HG03135 (cell line): ENCODE measurements around the gene CHD9.
"Not testable (repeated sequence)": the region's sequence is repeated elsewhere in the genome, so short reads cannot be mapped to it uniquely, and the experiment has no call there.

Experiments used
- ATAC-seq: cut with Tn5 transposase; IDR thresholded peaks from one replicate; pipeline ENCODE4 v1.9.1; 2021; ENCODE audit warnings: mild to moderate bottlenecking, moderate library complexity; ENCODE audit not compliant: unreplicated experiment

The CHD9 gene

DNA sequence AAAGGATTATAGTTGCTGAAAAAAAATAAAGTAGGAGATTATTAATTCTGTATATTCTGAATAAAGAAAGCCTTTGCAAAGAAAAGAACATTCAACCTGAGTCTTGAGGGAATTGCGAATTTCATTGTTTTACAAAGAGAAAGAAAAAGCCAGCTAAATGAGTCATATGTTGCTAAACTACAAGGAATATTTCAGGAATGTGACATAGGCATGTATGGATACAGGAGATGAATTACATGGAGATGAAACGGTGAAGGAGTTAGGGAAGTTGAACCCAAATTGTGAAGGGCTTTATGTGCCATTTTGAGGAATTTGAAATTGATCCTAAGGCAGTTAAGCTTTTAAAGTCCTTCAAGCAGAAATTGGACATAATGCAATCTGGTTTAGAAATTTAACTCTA, 202.2 kb downstream of the CHD9 start:
- no peak for ATAC-seq

DNA sequence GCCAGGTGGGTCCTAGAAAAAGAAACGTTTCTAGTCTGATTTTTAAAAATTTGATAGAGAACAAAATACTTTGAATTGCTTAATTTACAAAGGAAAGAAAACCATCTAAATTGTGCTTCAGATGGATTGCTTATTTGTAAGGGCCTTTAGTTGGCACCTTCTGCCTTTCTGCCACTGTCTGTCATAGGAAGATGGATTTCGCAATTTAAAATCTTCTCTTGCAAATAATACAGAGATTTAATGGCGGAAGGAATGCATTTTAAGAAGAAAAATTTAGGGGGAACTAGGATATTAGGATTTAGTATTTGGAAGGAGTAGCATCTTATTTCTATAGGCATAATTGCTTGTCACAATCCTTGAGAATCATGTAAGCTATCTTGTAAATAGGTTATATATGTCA, 204.0 kb downstream of the CHD9 start:
- ATAC-seq, result no peak

DNA sequence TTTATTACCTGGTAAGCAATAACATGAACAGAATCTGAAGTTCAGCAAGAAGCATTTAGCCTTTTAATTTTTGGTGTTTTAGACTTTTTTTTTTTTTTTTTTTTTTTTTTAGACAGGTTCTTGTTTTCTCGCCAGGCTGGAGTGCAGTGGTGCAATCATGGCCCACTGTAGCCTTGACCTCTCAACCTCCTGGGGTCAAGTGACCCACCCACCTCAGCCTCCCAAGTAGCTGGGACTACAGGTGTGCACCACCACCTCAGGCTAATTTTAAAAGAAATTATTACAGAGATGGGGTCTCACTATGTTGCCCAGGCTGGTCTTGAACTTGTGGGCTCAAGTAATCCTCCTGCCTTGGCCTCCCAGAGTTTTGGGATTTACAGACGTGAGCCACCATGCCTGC, 206.5 kb downstream of the CHD9 start:
- no peak for ATAC-seq

DNA sequence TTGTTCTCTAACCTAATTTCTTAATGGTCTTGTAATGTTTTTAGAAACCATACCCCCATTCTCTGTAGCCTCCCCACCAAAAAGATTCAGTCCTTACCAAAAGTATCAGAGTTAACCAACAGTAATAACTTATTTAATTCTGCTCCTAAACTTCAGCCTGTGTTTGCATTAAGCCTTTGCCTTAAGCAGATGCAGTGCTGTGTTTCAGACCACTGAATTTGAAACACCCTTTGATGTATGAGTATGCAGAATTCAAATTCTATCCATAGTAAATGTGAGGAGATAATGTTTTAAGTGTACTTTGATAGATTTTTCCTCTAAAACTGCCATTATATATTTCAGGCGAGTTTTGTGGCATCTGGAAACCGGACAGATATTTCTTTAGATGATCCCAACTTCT, 207.9 kb downstream of the CHD9 start:
- no peak for ATAC-seq

- no peak for ATAC-seq
Measured at GRCh38 chr16:53266156-53266555, 211.4 kb downstream of the CHD9 start.

DNA sequence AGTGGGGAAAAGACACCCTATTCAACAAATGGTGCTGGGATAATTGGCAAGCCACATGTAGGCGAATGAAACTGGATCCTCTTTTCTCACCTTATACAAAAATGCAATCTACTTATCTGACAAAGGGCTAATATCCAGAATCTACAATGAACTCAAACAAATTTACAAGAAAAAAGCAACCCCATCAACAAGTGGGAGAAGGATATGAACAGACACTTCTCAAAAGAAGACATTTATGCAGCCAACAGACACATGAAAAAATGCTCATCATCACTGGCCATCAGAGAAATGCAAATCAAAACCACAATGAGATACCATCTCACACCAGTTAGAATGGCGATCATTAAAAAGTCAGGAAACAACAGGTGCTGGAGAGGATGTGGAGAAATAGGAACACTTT, 223.7 kb downstream of the CHD9 start:
- not testable (repeated sequence) for ATAC-seq

GRCh38 chr16:53281280-53281679, 226.5 kb downstream of the CHD9 start:
- ATAC-seq, result no peak

- no peak for ATAC-seq
Measured at GRCh38 chr16:53281859-53282258, 227.1 kb downstream of the CHD9 start.

- ATAC-seq, result no peak
Measured at GRCh38 chr16:53282328-53282727, 227.5 kb downstream of the CHD9 start.

- ATAC-seq, result no peak
Measured at GRCh38 chr16:53282975-53283946, 228.5 kb downstream of the CHD9 start.

DNA sequence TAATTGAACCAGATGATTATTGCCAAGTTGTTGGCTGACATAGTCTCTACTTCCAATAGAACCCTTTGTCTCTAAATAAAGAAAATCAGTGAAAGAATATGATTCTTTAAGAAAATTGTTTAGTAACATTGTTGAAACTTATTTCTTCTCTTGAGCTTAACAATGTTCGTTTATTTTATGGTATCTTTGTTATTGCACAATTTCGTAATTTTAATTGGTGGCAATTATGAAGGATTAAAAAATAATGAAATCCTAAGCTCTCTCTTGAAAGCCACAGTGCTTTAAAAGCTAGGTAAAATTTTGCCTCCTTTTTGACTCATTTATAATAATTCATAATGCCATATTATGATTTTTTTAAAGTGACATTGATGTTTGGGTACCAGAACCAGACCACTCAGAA, 230.4 kb downstream of the CHD9 start:
- ATAC-seq, result no peak

DNA sequence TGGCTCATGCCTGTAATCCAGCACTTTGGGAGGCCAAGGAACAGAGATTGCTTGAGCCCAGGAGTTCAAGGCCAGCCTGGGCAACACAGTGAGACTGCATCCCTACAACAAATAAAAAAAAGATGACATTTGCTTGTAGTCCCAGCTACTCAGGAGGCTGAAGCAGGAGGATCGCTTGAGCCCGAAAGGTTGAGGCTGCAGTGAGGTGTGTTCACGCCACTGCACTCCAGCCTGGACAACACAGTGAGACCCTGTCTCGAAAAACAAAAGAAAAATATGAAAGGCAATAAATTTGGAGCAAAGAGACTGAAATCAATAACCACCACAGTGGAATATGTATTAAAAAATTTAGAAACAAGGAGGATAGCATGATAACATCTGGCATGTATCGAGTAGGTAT, 235.7 kb downstream of the CHD9 start:
- no peak for ATAC-seq

- no peak for ATAC-seq
Measured at GRCh38 chr16:53291757-53292392, 237.1 kb downstream of the CHD9 start.

GRCh38 chr16:53297477-53297876, 242.7 kb downstream of the CHD9 start:
- no peak for ATAC-seq

DNA sequence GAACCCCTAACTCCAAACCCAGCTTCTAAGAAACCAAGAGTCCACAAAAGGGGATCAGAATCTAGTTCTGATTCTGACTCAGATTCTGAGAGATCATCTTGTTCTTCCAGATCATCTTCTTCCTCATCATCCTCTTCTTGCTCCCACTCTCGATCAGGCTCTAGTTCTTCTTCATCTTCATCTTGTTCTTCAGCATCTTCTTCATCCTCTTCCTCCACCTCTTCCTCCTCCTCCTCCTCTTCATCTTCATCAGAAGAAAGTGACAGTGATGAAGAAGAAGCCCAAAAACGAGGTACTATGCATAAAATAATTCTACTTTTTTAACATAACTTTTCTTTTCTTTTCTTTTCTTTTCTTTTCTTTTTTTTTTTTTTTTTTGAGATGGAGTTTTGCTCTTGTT, 249.5 kb downstream of the CHD9 start:
- ATAC-seq, result no peak

DNA sequence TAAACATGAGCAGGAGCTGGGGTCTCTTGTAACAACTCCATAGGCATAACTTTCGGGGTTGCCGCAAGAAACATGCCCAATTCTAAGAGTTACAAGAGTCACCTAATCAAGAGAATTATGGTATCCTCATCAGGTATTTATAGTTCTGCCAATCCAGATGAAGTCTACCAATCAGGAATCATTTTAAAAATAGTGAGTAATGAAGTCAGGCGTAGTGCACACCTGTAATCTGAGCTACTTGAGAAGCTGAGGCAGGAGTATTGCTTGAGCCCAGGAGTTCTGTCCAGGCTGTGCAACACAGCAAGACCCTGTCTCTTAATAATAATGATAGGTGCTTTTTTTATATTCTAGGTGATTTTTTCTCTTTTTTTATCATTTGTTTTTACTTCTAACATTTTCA, 251.0 kb downstream of the CHD9 start:
- no peak for ATAC-seq

DNA sequence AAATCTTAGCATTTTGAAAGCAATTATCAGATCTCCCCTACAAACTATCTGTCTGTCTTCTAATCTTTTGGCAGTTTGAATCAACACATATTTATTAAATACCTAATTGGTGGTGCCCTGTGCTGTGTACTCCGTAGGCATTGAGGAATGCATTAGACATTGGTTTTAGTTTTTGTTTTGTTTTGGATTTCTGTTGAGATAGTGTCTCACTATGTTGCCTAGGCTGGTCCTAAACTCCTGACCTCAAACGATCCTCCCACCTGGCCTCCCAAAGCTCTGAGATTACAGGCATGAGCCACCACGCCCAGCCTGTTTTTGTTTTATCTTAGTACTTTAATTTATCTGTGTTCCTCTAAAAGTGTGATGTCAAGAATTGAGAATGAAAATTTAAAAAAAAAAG, 254.7 kb downstream of the CHD9 start:
- ATAC-seq, result no peak

- ATAC-seq, result no peak
Measured at GRCh38 chr16:53320992-53321391, 266.2 kb downstream of the CHD9 start.

DNA sequence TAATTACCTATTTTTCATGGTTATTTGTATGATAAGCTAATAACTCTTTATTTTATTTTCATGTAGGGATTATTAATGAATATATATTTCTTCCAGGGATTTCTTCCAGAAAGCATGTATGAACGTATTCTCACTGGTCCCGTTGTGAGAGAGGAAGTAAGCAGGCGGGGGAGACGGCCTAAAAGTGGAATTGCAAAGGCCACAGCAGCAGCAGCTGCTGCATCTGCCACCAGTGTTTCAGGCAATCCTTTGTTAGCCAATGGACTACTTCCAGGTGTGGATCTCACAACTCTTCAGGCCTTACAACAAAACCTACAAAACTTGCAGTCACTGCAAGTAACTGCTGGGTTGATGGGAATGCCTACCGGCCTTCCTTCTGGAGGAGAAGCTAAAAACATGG, 269.1 kb downstream of the CHD9 start:
- ATAC-seq, result no peak

DNA sequence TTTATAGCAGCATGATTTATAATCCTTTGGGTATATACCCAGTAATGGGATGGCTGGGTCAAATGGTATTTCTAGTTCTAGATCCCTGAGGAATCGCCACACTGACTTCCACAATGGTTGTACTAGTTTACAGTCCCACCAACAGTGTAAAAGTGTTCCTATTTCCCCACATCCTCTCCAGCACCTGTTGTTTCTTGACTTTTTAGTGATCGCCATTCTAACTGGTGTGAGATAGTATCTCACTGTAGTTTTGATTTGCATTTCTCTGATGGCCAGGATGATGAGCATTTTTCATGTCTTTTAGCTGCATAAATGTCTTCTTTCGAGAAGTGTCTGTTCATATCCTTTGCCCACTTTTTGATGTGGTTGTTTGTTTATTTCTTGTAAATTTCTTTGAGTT, 276.2 kb downstream of the CHD9 start:
- ATAC-seq, result not testable (repeated sequence)

- no peak for ATAC-seq
Measured at GRCh38 chr16:53334581-53334980, 279.8 kb downstream of the CHD9 start.

GRCh38 chr16:53337294-53337693, 282.5 kb downstream of the CHD9 start:
- no peak for ATAC-seq
